Heart right ventricle (tissue), 16 donors: ENCODE measurements around the gene KSR1. TPM values are rescaled to one million over a fixed set of nuclear protein-coding genes. Genes with fewer than 3 reads are reported as not detected.
"Not testable (repeated sequence)": the region's sequence is repeated elsewhere in the genome, so short reads cannot be mapped to it uniquely, and the experiment has no call there.

Experiments used
- ATAC-seq, 8 donors: fragments of 200-7000 bp; cut with Tn5 transposase; one replicate each; pipeline ENCODE4 v1.9.1; 2020; ENCODE audit warnings: mild to moderate bottlenecking in 8 of 8, moderate library complexity in 8 of 8, moderate number of reproducible peaks in 1 of 8
- DNase-seq, 2 donors: peaks; one replicate each; pipeline ENCODE4 v3.0.0-alpha.2; 2020
- H3K27ac ChIP-seq, 10 donors: fragments of 200-600 bp; sonication (generic) in 2 of 10; one replicate each; pipeline versions ENCODE4 v1.5.0 to v1.8.0; 2020 to 2022; ENCODE audit warnings: mild to moderate bottlenecking in 3 of 10
- H3K27me3 ChIP-seq, 7 donors: fragments of 200-600 bp; one replicate each; pipeline ENCODE4 v1.8.0; 2021 to 2022; ENCODE audit warnings: mild to moderate bottlenecking in 2 of 7
- H3K36me3 ChIP-seq, 9 donors: fragments of 200-600 bp; sonication (generic) in 1 of 9; one replicate each; pipeline versions ENCODE4 v1.5.0 to v1.8.0; 2020 to 2022; ENCODE audit warnings: mild to moderate bottlenecking in 2 of 9
- H3K4me1 ChIP-seq, 9 donors: fragments of 200-600 bp; sonication (generic) in 1 of 9; one replicate each; pipeline versions ENCODE4 v1.5.0 to v1.8.0; 2020 to 2022; ENCODE audit warnings: mild to moderate bottlenecking in 4 of 9
- H3K4me3 ChIP-seq, 10 donors: fragments of 200-600 bp; sonication (generic) in 2 of 10; one replicate each; pipeline versions ENCODE4 v1.5.0 to v1.8.0; 2020 to 2022; ENCODE audit warnings: mild to moderate bottlenecking in 7 of 10, moderate library complexity in 2 of 10
- H3K9me3 ChIP-seq, 11 donors: fragments of 200-600 bp in 10 of 11; sonication (generic) in 2 of 11; one replicate each; pipeline versions ENCODE4 v1.5.0 to v1.8.0; 2013 to 2022; ENCODE audit warnings: mild to moderate bottlenecking in 2 of 11, control low read depth in 1 of 11, moderate library complexity in 1 of 11
- WGBS, 2 donors: extraction: QIAGEN DNeasy Blood & Tissue Kit; methylation state at CpG; one replicate each; pipeline ENCODE4 v1.1.7; 2013; ENCODE audit warnings: inconsistent platforms in 1 of 2; 5-methylcytosine and 5-hydroxymethylcytosine counted together
- intact Hi-C, 10 donors: fragments of 100-400 bp; cut with DNase I; formaldehyde crosslinking; loops; one replicate each; pipeline versions ENCODE4 v1.11.1 to v1.14.2; 2022
- polyA plus RNA-seq, 2 donors: library from polyadenylated mRNA; stranded (reverse); fragments of 200-250 nt; gene quantifications; one replicate each; pipeline ENCODE4 v1.2.3, GENCODE V29; 2013
- total RNA-seq, 10 donors: library from RNA; stranded (reverse); fragmentation: NEBNext Ultra II Directional in 3 of 10; extraction: Animal tissue kit (Norgen Biotek cat#: 25700) in 3 of 10; gene quantifications; one replicate each; pipeline versions ENCODE4 v1.2.1 to v1.2.4, GENCODE V29; 2021 to 2023
- TF ChIP-seq, protein P1 (sequence below), 9 donors: fragments of 200-600 bp; sonication (generic) in 2 of 9; IDR thresholded peaks; one replicate each; pipeline versions ENCODE4 v1.5.0 to v1.8.0; 2021 to 2022; ENCODE audit warnings: antibody characterized with exemption in 9 of 9, mild to moderate bottlenecking in 5 of 9, moderate library complexity in 1 of 9
- donor health status: Arrhythmogenic right ventricular cardiomyopathy.
- donor health status: ischemic (EF 13 %, LVEDD 7.1; RV severe dilation, severe dysfunction).
- donor health status: healthy with polysubstance abuse.
- donor health status: DM: no; HTN: yes; CAD: no.
- donor health status: DM: no; HTN: no; CAD: no.
- donor health status: ischemic (EF 25% LVEDD 6.9; RV normal size, moderate dysfunction).
- donor health status: ischemic (EF 25% LVEDD 5.7; RV mildly dilated, moderate dysfunction).
- donor health status: healthy.
- donor health status: DM: yes; HTN: yes; CAD: no.
- donor health status: Ischemic cardiomyopathy.
- donor health status: ischemic (EF 35%, LVEDD 5.7; RV mildly dilated, moderate dysfunction).
- donor health status: nonischemic (EF 11% LVEDD 7.7; RV severe dilation, severe dysfunction).
- donor health status: DM: yes; HTN: yes; CAD: no.
- donor health status: PGD.
- donor health status: ischemic (EF 29% LVEDD 5.4; RV normal size, mild dysfunction).
- donor health status: nonischemic (EF 23%, LVEDD 6.1; RV moderate dilation, normal function).

Gene KSR1
- total and polyA plus RNA-seq, 12 donors = 5.6 to 19.6 (median 8.6) TPM

DNA sequence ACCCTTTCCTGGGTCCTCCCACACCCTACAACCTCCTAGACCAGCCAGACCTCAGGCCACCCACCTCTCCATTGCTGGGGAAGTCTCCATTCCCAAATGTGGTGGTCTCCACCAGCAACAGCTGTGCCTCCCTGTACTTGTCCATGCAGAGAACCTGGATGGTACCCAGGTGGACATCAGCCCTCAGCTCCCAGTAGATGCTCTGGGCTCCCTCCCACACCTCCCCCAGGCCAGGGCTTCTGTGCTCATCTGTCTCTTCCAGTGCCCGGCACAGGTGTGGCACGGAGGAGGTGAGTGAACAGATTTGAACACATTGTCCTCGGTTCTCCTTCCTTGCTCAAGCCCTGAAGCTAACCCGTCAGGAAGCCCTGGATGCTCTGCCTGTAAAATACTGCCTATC lies 209.3 kb downstream of the KSR1 start:
- Histone ChIP-seq H3K4me3 (no peak overlapping the region), H3K36me3 (no peaks in the 10 kb centered on the region), H3K9me3 (no peaks in the 10 kb centered on the region), H3K27ac (no peak overlapping the region), H3K4me1 (no peaks in the 10 kb centered on the region), H3K27me3 (no peaks in the 10 kb centered on the region)
- DNase-seq = no peak
- intact Hi-C loops = loop anchor here in 2 of 10 donors (10.0 kb wide), 3 partner anchors 81 to 209 kb away; no protein-coding TSS in a partner anchor
- TF ChIP-seq, protein P1, sequence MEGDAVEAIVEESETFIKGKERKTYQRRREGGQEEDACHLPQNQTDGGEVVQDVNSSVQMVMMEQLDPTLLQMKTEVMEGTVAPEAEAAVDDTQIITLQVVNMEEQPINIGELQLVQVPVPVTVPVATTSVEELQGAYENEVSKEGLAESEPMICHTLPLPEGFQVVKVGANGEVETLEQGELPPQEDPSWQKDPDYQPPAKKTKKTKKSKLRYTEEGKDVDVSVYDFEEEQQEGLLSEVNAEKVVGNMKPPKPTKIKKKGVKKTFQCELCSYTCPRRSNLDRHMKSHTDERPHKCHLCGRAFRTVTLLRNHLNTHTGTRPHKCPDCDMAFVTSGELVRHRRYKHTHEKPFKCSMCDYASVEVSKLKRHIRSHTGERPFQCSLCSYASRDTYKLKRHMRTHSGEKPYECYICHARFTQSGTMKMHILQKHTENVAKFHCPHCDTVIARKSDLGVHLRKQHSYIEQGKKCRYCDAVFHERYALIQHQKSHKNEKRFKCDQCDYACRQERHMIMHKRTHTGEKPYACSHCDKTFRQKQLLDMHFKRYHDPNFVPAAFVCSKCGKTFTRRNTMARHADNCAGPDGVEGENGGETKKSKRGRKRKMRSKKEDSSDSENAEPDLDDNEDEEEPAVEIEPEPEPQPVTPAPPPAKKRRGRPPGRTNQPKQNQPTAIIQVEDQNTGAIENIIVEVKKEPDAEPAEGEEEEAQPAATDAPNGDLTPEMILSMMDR (IDR thresholded peaks at IDR 0.05) = no peak
- no peak for ATAC-seq
- WGBS, 2 donors = 80 to 92% methylated on average over 4 of the region's 4 CpGs

DNA sequence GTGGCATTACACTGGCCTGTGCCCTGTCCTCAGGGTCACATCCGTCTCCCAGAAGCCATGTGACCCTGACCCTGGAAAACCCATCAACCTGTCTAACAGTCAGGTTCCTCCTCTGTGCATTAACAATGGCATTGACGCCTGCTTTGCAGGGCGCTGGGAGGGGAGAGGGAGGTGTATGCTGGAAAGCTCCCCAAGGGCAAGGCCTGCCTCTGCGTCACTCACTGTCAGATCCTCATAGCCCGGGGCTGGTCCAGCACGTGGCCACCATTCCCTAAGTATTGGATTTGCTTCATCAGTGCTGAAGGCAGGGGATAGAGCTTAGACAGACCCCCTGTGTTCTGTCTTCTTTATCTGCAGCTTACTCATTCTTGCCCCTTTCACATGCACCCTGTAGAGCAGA lies 210.0 kb downstream of the KSR1 start:
- H3K4me3 ChIP-seq, H3K27ac ChIP-seq, H3K27me3 ChIP-seq, H3K36me3 ChIP-seq, DNase-seq, H3K9me3 ChIP-seq, H3K4me1 ChIP-seq, ATAC-seq: not testable (repeated sequence)
- intact Hi-C loops = loop anchor here in 2 of 10 donors (10.0 kb wide), 3 partner anchors 81 to 209 kb away; no protein-coding TSS in a partner anchor
- WGBS, 2 donors = 71 to 72% methylated on average over 6 of the region's 6 CpGs

DNA sequence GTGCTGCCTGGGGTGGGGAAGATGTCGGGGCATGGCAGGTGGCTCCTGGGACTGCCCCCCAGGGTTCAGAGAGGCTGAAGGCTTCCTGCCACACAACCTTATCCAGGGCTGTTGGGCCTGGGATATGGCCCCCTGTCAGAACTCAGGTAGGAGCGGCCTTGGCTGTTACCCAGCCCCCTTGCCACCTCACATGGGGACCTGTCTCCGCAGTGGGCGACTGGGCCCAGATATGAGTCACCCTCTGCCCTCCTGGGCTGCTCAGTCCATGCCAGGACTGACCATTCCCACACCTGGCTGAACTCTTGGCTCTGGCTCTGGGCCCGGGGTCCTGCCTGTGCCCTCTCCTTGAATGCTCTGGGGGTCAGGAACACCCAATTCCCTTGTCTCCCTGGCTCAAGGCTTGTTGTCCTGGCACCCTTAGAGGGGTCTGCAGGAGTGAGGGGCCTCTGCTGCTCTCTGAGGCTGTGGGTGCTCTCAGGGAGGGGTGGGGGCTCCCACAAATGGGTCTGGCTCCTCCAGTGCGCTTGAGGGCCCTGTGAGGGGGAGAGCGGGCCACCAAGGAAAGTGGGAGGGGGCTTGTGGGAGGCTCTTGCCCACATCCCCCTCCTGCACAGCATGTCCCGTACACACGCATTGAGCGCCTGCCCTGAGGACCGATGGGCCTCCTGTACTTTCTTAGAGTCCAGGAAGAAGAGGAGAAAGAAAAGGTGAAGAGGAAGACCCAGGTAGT lies 210.7 kb downstream of the KSR1 start:
- no peak overlapping the region for H3K4me3 ChIP-seq
- TF ChIP-seq, protein P1 (IDR thresholded peaks at IDR 0.05) = no peak
- H3K9me3 ChIP-seq = no peaks in the 10 kb centered on the region
- no peak overlapping the region for H3K27ac ChIP-seq
- ATAC-seq (no peak), DNase-seq (no peak)
- no peaks in the 10 kb centered on the region for H3K36me3 ChIP-seq
- 84 to 93% methylated on average over 11 of the region's 11 CpGs for whole genome bisulfite sequencing, 2 donors
- no peaks in the 10 kb centered on the region for H3K4me1 ChIP-seq
- intact Hi-C loops = loop anchor here in 2 of 10 donors (10.0 kb wide), 3 partner anchors 82 to 208 kb away; no protein-coding TSS in a partner anchor
- H3K27me3 ChIP-seq = no peaks in the 10 kb centered on the region

DNA sequence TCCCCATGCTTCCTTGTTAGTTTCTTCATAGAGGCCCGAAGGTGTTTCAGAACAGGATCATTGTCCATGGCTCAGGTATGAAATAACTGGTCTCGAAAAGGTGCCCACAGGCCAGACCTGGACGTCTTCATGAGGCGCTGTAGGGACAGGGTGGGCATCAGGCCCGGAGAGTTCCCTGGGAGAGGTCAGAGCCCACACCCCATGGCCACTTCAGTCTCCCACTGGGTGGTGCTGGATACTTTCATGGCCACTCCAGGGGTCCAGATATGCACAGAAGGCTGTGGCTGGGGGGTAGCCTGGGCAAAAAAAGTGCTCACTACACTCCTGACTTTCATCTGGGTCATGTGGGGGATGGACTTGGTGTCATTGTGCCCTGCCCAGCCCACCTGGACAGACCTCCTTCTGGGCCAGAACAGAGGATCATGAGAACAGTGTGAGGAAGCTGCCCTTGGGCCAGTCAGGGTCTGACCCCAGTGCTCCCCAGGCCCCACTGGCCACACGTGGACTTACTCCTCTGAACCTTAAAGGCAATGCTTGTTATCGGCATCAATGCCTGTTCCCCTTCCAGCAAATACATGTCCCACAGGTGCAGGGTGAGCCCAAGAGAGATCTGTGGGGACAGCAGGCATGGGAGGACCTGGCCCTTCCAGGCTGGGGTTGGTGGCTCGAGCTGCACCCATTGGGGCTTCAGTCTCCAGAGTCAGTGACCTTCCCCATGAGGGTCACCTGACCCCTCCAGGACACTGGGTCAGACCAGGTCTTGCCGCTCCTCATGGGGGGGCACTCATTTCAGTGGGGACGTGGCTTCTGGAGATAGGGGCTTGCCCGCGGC lies 211.6 kb downstream of the KSR1 start:
- intact Hi-C loops = loop anchor here in 2 of 10 donors (10.0 kb wide), 3 partner anchors 83 to 207 kb away; no protein-coding TSS in a partner anchor
- H3K9me3 ChIP-seq = no peaks in the 10 kb centered on the region
- no peaks in the 10 kb centered on the region for H3K4me1 ChIP-seq
- no peaks in the 10 kb centered on the region for H3K36me3 ChIP-seq
- no peak overlapping the region for H3K4me3 ChIP-seq
- H3K27me3 ChIP-seq = no peaks in the 10 kb centered on the region
- no peak for ATAC-seq
- no peak for DNase-seq
- TF ChIP-seq, protein P1 (IDR thresholded peaks at IDR 0.05) = no peak
- WGBS, 2 donors = 87 to 89% methylated on average over 12 of the region's 12 CpGs
- H3K27ac ChIP-seq = no peak overlapping the region
